NB4 (cell line): ENCODE results near the gene FMO2.

Experiments
- MYC ChIP-seq: IDR thresholded peaks from 2 replicates; pipeline ENCODE4 v1.6.1; 2011; ENCODE audit warnings: low read depth, low read length
- POLR2A ChIP-seq: IDR thresholded peaks from 2 replicates; pipeline ENCODE4 v1.6.1; 2011; ENCODE audit warnings: mild to moderate bottlenecking; ENCODE audit not compliant: insufficient read length; ENCODE audit errors: extremely low read depth
- TF ChIP-seq, protein P1 (sequence below): IDR thresholded peaks from one replicate; pipeline ENCODE4 v1.5.1; 2012; ENCODE audit warnings: low read depth, low read length
- TF ChIP-seq, protein P2 (sequence below): IDR thresholded peaks from 2 replicates; pipeline ENCODE4 v1.6.1; 2011; ENCODE audit warnings: low read depth, low read length

DNA sequence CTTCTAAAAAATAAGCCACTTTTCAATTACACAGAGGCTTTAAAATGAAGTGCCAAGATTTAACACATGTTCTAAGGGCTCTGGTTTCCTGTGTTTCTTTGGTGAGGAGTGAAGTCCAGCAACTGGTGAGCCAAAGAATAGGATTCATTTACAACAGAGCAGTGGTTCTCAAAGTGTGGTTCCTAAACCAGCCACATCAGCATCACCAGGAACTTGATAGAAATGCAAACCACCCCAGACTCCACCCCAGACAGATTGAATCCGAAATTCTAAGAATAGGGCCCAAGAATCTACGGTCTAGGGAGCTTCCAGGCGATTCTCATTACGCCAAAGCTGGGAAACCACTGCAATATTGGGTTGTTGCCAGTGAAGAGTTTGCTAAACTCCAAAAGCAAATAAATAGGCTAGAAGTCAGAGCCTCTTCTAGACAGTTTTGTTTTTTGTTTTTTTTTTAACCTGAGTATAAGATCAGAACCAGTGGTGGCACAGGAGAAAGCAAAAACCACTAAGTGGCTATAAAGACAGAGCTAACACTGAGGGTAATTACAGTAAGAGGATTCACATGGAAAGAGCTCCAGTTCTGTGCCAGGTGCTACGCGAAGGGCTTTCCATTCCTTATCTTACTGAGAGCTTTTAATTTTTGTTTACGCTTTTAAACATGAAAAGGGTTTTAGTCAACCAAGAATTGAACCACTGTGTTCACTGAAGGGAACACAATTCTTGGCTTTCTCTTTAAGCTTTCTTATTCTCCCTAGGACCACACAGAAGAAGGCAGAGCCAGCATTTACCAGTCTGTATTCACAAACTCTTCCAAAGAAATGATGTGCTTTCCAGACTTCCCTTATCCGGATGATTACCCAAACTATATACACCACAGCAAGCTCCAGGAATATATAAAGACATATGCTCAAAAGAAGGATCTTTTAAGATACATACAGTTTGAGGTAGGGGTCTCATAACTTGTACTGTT lies 42.4 kb upstream of the FMO2 start:
- no peak for TF ChIP-seq POLR2A
- TF ChIP-seq, protein P1, sequence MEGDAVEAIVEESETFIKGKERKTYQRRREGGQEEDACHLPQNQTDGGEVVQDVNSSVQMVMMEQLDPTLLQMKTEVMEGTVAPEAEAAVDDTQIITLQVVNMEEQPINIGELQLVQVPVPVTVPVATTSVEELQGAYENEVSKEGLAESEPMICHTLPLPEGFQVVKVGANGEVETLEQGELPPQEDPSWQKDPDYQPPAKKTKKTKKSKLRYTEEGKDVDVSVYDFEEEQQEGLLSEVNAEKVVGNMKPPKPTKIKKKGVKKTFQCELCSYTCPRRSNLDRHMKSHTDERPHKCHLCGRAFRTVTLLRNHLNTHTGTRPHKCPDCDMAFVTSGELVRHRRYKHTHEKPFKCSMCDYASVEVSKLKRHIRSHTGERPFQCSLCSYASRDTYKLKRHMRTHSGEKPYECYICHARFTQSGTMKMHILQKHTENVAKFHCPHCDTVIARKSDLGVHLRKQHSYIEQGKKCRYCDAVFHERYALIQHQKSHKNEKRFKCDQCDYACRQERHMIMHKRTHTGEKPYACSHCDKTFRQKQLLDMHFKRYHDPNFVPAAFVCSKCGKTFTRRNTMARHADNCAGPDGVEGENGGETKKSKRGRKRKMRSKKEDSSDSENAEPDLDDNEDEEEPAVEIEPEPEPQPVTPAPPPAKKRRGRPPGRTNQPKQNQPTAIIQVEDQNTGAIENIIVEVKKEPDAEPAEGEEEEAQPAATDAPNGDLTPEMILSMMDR: no peak
- TF ChIP-seq, protein P2, sequence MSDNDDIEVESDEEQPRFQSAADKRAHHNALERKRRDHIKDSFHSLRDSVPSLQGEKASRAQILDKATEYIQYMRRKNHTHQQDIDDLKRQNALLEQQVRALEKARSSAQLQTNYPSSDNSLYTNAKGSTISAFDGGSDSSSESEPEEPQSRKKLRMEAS: no peak
- TF ChIP-seq MYC: no peak
